ENCODE results near the gene NCAPH2.
A peak's percentile ranks its signal among the peaks of the same experiment; 100 is the strongest.

Gene NCAPH2

GRCh38 chr22:50550395-50550794 is 42.4 kb downstream of the NCAPH2 start:
- no peak for DNase-seq

DNA sequence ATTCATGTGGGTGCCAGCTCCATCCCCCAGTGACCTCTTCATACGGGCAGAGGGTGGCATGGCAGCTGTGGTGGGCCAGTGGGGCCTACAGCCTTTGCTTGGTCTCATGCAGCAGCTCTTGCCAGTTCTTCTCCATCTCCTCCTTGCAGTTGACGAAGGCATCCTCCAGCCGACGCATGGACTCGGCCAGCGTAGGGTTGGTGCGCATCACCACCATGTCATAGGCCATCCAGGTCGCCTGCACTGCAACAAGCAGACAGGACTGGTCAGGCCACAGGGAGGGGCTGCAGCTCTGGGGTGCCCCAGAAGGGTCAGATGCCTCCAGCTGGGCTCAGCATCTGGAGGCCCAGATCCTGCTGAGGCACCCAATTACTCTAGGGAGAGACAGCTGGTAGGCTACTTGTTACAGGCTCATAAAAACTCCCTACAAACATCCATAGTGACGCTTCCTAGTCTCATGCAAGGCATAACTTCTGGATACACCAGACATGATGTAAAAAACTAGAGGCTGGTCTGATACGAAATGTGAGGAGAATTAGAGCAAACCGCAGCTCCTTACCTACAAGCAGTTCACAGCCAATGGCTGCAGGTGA is 43.2 kb downstream of the NCAPH2 start:
- DNase-seq, result no peak

- no peak for DNase-seq
Observed at GRCh38 chr22:50553310-50553709, 45.3 kb downstream of the NCAPH2 start.

DNA sequence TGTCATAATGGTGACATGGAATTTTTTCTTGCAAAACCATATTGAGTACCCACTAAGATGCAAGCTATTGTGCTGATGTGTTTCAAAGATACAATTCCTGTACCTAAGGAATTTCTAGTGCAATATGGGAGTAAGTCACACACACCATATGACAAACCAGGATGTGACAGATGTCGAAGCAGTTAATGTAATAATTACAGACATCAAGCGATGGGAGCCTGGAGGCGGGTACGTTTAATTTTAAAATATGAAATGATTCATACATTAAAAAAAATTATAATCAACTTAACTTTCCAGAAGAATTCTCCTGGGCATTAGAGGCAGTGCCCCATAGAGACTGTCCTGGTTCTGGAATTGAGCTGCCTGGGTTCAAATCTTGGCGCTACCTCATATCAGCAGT is 48.7 kb downstream of the NCAPH2 start:
- no peak for DNase-seq

GRCh38 chr22:50560034-50560433 is 52.0 kb downstream of the NCAPH2 start:
- DNase-seq, result no peak

- no peak for DNase-seq
Observed at GRCh38 chr22:50561401-50562358, 53.7 kb downstream of the NCAPH2 start.

DNA sequence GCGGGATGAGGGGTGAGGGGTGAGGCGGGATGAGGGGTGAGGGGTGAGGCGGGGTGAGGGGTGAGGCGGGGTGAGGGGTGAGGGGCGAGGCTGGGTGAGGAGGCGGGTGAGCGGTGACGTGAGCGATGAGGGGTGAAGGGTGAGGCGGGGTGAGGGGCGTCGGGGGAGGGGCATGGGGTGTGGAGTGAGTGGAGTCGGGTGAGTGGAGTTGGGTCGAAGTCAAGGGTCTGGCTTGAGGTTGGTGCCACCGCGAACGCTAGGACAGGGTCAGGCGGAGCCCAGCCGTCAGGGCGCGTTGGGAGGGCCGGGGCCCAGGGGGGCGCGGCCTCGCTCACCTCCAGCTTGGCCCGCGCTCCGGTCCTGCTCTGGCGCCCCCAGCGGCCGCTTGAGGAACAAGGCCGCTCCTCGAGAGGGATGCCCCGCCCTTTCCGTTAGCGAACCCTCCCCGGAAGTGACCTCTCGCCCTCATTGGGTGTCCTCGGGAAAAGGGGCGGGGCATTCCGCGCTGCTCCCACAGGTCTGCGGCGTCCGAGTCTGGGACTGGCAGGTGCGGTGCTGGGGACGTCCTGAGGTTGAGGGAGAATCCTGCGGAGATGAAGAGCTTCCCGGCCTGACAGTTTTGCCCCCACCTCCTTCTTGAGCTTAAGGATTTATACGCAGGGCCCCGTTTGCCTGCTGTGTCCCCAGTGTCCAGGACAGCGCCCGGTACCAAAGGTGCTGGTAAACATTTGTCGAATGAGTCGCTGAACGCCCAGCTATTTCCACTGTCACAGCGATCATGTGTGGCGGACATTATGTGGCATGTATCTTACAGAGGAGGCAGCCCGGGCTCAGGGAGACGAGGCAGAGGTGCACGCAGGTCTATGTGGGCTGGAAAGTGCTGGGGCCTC is 54.7 kb downstream of the NCAPH2 start, which contains the start of gene SYCE3:
Gene SYCE3 (minus strand): TSS at position 397 of the 890 bp plus-strand sequence. CDS start 6,514 bp downstream, outside the sequence.
- DNase-seq, result peak; percentile 94

GRCh38 chr22:50563413-50564160 is 55.6 kb downstream of the NCAPH2 start:
- no peak for DNase-seq

- DNase-seq, result no peak
Observed at GRCh38 chr22:50564289-50564688, 56.3 kb downstream of the NCAPH2 start.

GRCh38 chr22:50567721-50568252 is 59.8 kb downstream of the NCAPH2 start:
- no peak for DNase-seq

DNA sequence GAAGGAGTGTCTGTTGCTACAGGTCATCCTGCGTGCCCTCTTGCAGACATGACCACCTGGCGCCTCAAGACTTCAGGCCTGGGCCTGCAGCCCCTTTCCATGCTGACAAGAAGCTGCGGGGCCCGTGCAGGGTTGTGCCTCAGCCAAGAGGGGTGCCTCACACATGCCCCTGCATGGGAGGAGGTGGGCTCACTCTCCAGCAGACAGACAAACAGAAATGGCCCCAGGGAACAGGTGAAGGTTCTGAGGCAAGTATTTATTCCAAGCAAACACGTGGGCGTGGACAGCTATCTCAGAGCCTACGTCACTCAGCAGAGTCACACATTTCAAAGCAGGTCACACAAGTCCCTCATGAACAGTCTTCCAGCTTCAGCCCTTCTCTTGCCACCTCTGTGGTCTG is 60.6 kb downstream of the NCAPH2 start:
- peak; percentile 31 for DNase-seq

DNA sequence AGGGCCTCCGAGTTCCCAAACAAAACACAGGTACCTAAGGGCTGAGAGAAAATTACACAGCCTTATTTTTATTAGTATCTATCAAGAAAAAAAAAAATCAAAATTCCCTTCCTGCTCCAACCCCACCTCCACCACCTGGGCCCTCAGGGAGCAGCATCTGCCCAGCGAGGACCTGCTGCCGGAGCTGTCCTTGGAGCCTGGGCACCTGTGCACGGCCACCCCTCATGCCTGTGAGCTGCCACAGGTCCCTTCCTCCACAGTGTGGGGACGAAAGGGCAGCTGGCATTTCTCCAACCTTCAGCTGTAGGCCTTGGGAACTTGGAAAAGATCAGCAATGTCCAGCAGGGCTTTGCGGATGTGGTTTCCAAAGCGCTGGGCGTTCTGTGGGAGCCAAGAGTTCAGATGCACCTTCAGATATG is 61.0 kb downstream of the NCAPH2 start:
- no peak for DNase-seq

DNA sequence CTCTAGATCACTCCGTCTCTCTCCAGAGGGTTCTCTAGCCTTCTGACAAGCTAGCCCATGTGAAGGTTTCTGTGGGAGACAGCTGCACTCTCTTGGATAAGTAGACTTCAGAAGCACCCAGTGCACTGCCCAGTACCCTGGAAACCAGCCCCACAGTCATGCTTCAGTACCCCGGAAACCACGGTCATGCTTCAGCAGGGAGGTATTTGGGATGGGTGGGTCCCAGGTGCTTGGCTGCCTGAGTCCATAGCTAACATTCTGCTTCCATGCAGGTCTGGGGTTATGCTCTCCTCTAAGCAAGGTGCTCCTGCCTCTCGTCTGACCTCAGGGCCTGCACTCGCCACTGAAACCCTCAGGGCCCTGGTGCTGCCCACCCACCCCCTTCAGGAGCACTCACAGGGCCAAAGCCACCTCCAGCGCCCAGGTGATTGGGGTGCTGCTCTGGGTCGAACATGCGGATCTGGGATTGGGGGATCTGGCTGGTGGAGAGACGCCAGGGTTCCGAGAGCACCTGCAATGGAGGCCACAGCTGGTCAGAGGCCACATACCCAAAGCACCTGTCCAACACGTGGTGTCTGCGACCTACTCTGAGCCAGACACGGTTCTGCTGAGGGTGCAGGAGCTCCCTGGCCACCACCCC is 62.0 kb downstream of the NCAPH2 start:
- DNase-seq, result no peak

DNA sequence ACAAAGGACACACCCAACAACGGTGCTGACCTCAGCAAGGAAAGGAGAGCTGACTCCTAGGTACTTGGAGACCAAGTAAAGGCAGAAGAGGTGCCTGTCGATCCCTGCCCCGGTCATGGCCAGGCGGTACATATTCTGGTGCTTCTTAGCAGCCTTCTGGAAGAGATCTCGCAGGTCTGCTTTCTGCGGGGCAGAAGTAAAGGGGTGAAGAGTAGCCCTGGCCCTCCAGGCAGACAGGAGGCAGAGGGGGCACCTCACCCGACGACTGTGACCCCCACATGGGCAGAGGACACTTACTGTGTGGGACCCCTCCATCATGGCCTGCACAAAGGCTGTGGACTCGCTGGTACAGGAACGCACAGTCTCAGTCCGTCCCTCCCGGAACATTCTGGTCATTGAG is 62.8 kb downstream of the NCAPH2 start:
- DNase-seq, result no peak

- DNase-seq, result no peak
Observed at GRCh38 chr22:50571264-50572175, 63.5 kb downstream of the NCAPH2 start.

- DNase-seq, result no peak
Observed at GRCh38 chr22:50572965-50573364, 64.9 kb downstream of the NCAPH2 start.

DNA sequence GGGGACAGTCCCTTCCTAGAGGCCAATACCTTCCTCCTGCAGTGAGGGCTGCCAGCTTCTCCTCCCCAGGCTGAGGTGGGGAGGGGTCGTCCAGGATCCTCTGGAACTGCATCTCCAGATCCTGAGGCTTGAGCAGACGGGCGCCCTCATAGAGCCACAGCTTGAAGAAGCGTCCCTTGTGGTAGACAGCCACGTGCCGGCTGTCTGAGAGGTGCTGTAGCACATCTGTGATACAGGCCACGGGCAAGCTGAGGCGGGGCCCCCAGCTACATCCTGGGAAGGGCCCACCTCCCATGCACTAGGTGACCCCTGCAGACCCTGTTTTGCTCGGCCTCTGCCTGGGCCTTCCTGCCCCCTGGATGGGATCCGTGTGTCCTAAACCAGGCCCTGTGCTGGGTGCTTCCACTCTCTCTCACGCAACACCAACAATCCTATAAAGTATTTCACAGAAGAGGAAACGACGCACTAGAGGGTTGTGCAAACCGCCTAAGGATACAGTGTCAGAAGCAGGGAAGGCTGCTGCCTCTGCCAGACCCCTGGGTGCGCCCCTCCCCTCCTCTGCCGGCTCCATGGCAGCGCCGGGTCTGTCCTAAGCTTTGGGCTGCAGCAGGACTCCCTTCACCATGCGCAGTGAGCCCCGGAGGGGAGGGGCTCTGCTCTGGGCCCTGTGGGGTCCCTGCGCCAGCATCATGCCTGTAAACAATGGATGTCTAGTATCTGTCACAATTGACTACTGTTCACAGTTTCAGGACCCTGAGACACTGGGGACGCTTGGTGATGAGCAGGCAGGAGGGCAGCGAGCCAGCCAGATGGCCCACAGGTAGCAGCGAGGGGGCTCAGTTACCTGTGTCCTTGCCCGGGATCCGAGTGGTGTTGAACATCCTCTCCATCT is 65.7 kb downstream of the NCAPH2 start:
- no peak for DNase-seq

DNA sequence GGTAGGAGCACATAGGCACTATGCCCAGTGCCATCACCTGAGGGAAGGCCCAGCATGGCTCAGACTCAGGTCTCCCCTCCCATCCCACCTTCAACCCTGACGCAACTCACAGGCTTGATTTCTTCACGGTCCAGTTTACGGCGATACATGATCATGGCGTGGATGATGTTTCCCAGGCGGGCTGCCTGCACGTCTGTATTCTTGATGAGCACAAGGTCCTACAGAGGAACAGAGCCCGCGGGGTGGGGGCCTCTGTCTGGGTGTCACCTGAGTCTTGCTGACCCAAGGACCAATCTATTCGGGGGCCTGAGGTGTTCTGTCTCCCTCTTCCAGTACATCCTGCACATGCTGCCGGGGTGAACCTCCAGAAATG is 66.3 kb downstream of the NCAPH2 start:
- DNase-seq, result no peak

Data from SHP77 treated with DMSO at 0.1 percent for 48 hours (cell line).